DND-41 (cell line): Measurements from ENCODE around the gene HDAC11.

Source experiments
- ATAC-seq: fragments of 200-7000 bp; cut with Tn5 transposase; 3 replicates; pipeline ENCODE4 v1.9.1; 2021; ENCODE audit warnings: low read depth; ENCODE audit not compliant: insufficient read depth
- DNase-seq: peaks from one replicate; pipeline ENCODE4 v3.0.0-alpha.2; 2020
- H2AFZ ChIP-seq: 2 replicates; pipeline ENCODE4 v1.6.0; 2012; ENCODE audit warnings: low read depth, low read length
- H3K27ac ChIP-seq: 2 replicates; pipeline ENCODE4 v1.5.1; 2012; ENCODE audit warnings: low read length, inconsistent platforms
- H3K27me3 ChIP-seq: fragments of 200-600 bp; sonication (generic); 2 replicates; pipeline ENCODE4 v1.6.0; 2012; ENCODE audit warnings: low read length, mild to moderate bottlenecking, inconsistent platforms; ENCODE audit not compliant: insufficient read depth, poor library complexity
- H3K36me3 ChIP-seq: 2 replicates; pipeline ENCODE4 v1.5.1; 2012; ENCODE audit warnings: low read length, inconsistent platforms; ENCODE audit not compliant: insufficient read depth
- H3K4me1 ChIP-seq: 2 replicates; pipeline ENCODE4 v1.5.1; 2012; ENCODE audit warnings: mild to moderate bottlenecking, low read length; ENCODE audit not compliant: insufficient read depth
- H3K4me2 ChIP-seq: 2 replicates; pipeline ENCODE4 v1.6.0; 2012; ENCODE audit warnings: mild to moderate bottlenecking, moderate library complexity, low read length, inconsistent platforms; ENCODE audit not compliant: insufficient read depth
- H3K4me3 ChIP-seq, 2 experiments: fragments of 200-600 bp in 1 of 2; shearing (Covaris generic) in 1 of 2; 2 replicates each; pipeline ENCODE4 v1.5.1; 2012 to 2016; ENCODE audit warnings: inconsistent platforms in 2 of 2, low read length in 2 of 2, mild to moderate bottlenecking in 2 of 2, low read depth in 1 of 2, moderate library complexity in 1 of 2
- H3K79me2 ChIP-seq: 2 replicates; pipeline ENCODE4 v1.6.0; 2012; ENCODE audit warnings: low read length, inconsistent platforms; ENCODE audit not compliant: insufficient read depth
- H3K9ac ChIP-seq: 2 replicates; pipeline ENCODE4 v1.6.0; 2012; ENCODE audit warnings: low read depth, mild to moderate bottlenecking, inconsistent platforms, low read length, moderate library complexity
- H3K9me3 ChIP-seq: 2 replicates; pipeline ENCODE4 v1.5.1; 2012; ENCODE audit warnings: low read length, moderate library complexity, mild to moderate bottlenecking, inconsistent platforms; ENCODE audit not compliant: insufficient read depth, severe bottlenecking
- H4K20me1 ChIP-seq: 2 replicates; pipeline ENCODE4 v1.6.0; 2012; ENCODE audit warnings: low read length; ENCODE audit not compliant: insufficient read depth
- EZH2 ChIP-seq: IDR thresholded peaks from 3 replicates; pipeline ENCODE4 v1.6.1; 2012; ENCODE audit warnings: borderline replicate concordance, low read depth, mild to moderate bottlenecking, moderate library complexity, low read length, inconsistent platforms; ENCODE audit not compliant: severe bottlenecking
- TF ChIP-seq, protein P1 (sequence below): IDR thresholded peaks from 2 replicates; pipeline ENCODE4 v1.5.1; 2012; ENCODE audit warnings: borderline replicate concordance, low read length, moderate library complexity, mild to moderate bottlenecking; ENCODE audit not compliant: poor library complexity, severe bottlenecking; ENCODE audit errors: extremely low read depth

The HDAC11 gene

DNA sequence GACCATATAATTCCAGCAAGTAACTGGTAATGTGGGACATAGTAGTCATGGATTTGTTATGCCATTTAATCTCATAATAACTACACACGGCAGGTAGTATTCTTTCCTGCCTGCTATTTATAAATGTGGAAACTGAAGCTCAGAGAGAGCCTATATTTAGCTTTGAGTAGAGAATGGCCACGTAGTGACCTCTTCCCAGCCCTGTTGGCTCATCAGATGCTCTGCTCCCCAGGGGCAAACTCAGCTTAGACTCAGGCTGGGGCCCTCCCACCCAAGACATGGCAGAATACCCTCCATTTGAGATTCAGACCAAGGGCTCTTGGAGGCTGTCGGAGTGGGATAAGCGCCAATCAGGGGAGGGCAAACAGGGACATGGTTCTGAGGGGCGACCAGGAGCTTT lies 17.3 kb upstream of the HDAC11 start:
- DNase-seq, result no peak
- no peaks in the 10 kb centered on the region for H3K36me3 ChIP-seq
- H4K20me1 ChIP-seq, result no peaks in the 10 kb centered on the region
- H2AFZ ChIP-seq, result no peak overlapping the region
- H3K9me3 ChIP-seq, result no peaks in the 10 kb centered on the region
- H3K4me1 ChIP-seq, result no peaks in the 10 kb centered on the region
- no peak overlapping the region for H3K27ac ChIP-seq
- H3K79me2 ChIP-seq, result no peaks in the 10 kb centered on the region
- no peak overlapping the region for H3K4me3 ChIP-seq
- no peak for TF ChIP-seq EZH2
- TF ChIP-seq, protein P1, sequence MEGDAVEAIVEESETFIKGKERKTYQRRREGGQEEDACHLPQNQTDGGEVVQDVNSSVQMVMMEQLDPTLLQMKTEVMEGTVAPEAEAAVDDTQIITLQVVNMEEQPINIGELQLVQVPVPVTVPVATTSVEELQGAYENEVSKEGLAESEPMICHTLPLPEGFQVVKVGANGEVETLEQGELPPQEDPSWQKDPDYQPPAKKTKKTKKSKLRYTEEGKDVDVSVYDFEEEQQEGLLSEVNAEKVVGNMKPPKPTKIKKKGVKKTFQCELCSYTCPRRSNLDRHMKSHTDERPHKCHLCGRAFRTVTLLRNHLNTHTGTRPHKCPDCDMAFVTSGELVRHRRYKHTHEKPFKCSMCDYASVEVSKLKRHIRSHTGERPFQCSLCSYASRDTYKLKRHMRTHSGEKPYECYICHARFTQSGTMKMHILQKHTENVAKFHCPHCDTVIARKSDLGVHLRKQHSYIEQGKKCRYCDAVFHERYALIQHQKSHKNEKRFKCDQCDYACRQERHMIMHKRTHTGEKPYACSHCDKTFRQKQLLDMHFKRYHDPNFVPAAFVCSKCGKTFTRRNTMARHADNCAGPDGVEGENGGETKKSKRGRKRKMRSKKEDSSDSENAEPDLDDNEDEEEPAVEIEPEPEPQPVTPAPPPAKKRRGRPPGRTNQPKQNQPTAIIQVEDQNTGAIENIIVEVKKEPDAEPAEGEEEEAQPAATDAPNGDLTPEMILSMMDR, result no peak
- ATAC-seq, result no peak
- no peak overlapping the region for H3K9ac ChIP-seq
- no peak overlapping the region for H3K4me2 ChIP-seq
- peaks cover 5% of the 10 kb centered on the region for H3K27me3 ChIP-seq

DNA sequence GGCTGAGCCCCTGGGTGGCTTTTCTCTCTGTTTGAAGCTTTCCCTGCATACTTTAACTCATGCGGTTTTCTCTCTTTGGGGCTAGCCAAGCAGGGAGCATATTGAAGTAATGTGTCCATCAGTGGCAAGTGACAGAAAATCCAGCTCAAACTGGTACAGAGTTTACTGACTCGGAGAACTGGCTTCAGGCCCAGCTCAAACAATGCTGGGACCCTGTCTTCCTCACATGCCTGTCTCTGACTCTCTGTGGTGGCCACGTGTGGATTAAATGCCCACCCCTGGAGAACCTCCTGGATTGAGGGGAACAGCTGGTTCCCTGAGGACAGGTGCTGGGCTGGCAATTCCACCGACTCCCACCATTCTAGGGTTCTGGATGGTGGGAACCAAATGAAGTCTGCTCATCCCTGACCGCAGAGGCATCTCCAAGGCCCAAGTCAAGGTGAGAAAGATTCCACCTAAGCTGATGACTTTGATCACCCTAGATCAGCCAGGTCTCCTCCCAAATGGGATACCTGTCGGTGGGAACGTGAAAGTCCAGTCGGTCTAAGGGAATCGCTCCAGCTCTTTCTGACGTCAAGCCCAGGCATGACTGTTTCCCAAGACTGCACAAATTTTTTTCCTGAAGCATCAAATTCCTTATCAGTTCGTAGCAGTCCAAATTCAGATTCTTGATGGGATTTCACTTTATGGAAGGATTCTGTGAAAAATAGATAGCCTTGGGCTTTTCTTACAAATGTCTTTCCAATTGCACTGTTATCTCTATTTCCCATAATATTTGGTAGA lies 16.3 kb upstream of the HDAC11 start:
- no peaks in the 10 kb centered on the region for H3K79me2 ChIP-seq
- no peak overlapping the region for H2AFZ ChIP-seq
- no peaks in the 10 kb centered on the region for H3K36me3 ChIP-seq
- no peak for ATAC-seq
- H3K27ac ChIP-seq, result no peak overlapping the region
- H4K20me1 ChIP-seq, result no peaks in the 10 kb centered on the region
- no peak for DNase-seq
- peaks cover 5% of the 10 kb centered on the region for H3K27me3 ChIP-seq
- H3K4me3 ChIP-seq, result no peak overlapping the region
- no peak overlapping the region for H3K4me2 ChIP-seq
- H3K4me1 ChIP-seq, result no peaks in the 10 kb centered on the region
- H3K9ac ChIP-seq, result no peak overlapping the region
- H3K9me3 ChIP-seq, result no peaks in the 10 kb centered on the region
- TF ChIP-seq, protein P1, result no peak
- TF ChIP-seq EZH2, result no peak

DNA sequence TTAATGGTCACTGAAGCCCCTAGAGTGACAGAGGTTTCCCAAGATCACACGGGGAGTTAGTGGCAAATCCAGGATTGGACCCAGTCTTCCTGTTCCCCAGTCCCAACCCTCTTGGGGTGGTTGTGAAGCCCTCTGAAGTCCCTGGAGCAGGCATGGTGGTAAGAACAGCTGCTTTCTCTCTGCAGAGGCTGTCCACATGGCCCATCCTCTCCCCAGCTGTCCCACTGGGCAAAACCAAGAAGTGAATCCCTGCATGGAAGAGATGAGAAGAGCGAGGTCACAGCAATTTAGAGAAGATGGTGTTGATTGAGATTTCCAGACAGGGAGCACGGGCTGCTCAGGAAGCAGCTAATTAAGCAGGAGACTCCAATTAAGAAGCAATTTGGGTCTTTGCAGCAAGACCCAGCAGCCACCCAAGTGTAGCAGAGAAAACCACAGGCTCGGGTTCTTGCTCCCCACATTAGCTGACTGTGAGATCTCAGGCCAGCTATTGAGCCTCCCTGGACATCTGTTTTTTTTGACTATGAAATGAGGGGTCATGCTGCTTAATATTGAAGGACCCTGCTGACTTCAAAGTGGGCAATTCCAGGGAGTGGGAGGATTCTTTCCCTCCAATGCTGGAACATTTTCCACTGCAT lies 14.8 kb upstream of the HDAC11 start:
- H2AFZ ChIP-seq, result no peak overlapping the region
- no peak for TF ChIP-seq EZH2
- TF ChIP-seq, protein P1, result no peak
- H3K4me1 ChIP-seq, result no peaks in the 10 kb centered on the region
- no peak for ATAC-seq
- no peak overlapping the region for H3K4me3 ChIP-seq
- H4K20me1 ChIP-seq, result no peaks in the 10 kb centered on the region
- DNase-seq, result no peak
- H3K4me2 ChIP-seq, result no peak overlapping the region
- no peaks in the 10 kb centered on the region for H3K79me2 ChIP-seq
- no peak overlapping the region for H3K27ac ChIP-seq
- H3K9me3 ChIP-seq, result no peaks in the 10 kb centered on the region
- H3K27me3 ChIP-seq, result peaks cover 5% of the 10 kb centered on the region
- no peak overlapping the region for H3K9ac ChIP-seq
- H3K36me3 ChIP-seq, result no peaks in the 10 kb centered on the region

DNA sequence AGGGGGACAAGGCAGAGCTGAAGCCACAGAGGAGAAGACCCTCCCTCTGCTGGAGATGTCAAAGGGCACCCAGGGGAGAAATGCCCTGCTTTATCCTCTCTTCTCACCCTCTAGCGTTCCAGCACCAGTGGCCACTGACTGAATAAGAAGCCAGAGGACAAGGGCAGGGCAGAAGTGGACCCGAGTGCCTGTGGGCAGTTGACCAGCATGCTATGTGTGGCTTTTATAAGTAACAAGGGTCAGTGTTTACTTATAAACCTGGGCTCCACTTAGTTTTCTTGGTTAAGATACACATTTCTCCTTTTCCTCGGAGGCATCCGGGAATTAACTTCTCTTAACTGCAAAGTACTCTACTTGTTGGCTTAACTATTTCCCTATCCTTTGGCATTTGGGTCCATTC lies 13.3 kb upstream of the HDAC11 start:
- H3K27me3 ChIP-seq, result peaks cover 5% of the 10 kb centered on the region
- no peaks in the 10 kb centered on the region for H4K20me1 ChIP-seq
- no peaks in the 10 kb centered on the region for H3K9me3 ChIP-seq
- H3K79me2 ChIP-seq, result no peaks in the 10 kb centered on the region
- H3K4me2 ChIP-seq, result no peak overlapping the region
- no peaks in the 10 kb centered on the region for H3K36me3 ChIP-seq
- H3K4me3 ChIP-seq, result no peak overlapping the region
- H3K4me1 ChIP-seq, result no peaks in the 10 kb centered on the region
- ATAC-seq (no peak), DNase-seq (no peak)
- no peak overlapping the region for H3K9ac ChIP-seq
- no peak overlapping the region for H3K27ac ChIP-seq
- no peak for TF ChIP-seq EZH2
- TF ChIP-seq, protein P1, result no peak
- no peak overlapping the region for H2AFZ ChIP-seq
